ENCODE data around the gene ISOC2.

Gene ISOC2

DNA sequence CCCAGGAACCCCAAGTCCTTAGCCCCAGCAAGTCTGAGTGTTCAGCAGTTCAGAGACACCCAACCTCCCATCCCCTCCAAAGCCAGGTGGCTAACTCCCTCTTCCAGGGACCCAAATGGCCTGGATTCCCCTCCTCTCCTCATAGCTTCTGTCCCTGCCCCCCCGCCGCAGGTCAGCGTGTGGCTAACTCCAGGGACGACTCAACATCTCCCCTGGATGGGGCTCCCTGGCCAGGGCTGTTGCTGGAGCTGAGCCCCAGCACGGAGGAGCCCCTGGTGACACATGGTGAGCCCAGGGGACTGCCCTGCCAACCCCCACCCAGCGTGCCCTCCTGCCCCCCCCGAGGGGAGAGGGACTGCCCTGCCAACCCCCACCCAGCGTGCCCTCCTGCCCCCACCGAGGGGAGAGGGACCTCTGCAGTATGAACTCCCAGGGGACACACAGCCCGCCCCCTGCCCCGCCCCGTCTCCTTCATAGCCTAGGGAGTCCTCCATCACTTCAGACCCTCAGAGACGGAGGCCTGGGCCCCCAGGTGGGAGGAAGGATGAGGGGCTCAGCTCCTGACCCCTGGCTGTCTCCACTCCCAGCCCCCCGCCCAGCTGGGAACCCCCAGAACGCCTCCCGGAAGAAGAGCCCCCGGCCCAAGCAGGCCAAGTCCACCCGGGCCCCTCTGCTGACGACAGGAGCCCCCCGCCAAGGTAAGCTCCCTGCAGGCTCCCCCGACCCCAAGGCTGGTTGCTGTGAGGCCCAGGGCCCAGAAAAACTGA lies 28.5 kb upstream of the ISOC2 start:
- DNase-seq (ENCODE audit: low spot score): no peak

DNA sequence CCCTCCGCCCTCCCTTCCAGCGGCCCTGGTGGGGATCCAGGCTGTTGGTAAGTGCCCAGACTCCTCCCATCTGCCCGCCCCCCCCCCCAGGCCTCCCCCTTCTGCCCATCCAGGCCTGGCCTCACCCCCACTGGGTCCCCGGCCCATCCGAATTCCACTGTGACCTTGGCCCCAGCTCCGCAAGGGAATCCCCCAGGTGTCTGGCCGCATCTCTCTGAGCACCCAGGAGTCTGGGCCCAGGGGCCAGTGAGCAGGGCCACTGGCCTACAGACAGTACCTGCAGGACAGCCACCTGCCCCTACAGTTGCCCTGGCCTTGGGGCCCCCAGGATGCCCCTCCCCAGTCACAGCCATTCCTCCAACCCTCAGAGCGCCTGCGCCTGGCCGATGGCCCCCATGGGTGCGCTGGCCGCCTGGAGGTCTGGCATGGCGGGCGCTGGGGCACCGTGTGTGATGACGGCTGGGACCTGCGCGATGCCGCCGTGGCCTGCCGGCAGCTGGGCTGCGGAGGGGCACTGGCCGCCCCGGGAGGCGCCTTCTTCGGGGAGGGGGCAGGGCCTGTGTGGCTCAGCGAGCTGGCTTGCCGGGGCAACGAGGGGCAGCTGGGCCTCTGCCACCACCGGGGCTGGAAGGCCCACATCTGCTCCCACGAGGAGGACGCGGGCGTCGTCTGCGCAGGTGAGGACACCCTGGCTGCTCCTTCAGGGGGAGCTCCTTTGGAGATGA lies 27.7 kb upstream of the ISOC2 start:
- no peak for DNase-seq (ENCODE audit: low spot score)

DNA sequence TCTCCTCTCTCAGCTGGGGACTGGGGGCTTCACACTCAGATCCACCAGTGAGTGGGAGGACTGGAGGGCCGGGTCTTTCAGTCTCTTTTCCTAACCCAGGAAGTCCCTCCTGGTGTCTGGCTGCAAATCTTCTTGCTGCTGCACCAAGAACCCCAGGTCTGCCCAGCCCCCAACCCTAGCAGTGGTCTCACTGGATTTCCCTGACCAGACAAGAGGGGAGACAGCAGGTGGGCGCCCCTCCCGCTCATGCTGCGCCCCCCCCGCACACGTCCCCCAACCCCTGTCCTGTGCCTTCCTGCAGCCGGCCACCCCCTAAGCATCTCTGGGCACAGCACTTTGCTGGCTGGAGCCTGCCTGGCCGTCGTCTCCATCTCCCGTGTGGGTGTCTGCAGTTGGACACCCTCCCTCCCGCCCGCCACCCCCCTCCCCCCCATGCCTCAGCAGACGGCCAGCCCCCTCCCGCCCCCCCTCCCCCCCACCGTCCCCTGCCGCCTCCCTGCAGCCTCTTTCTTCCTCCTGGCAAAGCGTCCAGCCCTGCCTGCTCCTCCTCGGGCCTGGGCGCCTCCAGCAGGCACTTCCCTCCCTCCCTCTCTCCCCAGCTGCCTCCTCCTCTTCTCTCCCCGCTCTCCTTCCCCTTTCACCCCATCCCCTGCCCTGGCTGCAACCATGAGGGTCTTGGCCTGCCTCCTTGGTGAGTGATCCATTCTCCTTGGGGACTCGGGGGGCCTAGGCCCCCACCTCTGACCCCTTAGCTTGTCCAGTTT lies 26.7 kb upstream of the ISOC2 start, which contains the start of gene SSC5D:
Gene SSC5D (plus strand): TSS at position 513 of the 764 bp plus-strand sequence. CDS start 154 bp downstream, at position 667.
- DNase-seq (ENCODE audit: low spot score): no peak

DNA sequence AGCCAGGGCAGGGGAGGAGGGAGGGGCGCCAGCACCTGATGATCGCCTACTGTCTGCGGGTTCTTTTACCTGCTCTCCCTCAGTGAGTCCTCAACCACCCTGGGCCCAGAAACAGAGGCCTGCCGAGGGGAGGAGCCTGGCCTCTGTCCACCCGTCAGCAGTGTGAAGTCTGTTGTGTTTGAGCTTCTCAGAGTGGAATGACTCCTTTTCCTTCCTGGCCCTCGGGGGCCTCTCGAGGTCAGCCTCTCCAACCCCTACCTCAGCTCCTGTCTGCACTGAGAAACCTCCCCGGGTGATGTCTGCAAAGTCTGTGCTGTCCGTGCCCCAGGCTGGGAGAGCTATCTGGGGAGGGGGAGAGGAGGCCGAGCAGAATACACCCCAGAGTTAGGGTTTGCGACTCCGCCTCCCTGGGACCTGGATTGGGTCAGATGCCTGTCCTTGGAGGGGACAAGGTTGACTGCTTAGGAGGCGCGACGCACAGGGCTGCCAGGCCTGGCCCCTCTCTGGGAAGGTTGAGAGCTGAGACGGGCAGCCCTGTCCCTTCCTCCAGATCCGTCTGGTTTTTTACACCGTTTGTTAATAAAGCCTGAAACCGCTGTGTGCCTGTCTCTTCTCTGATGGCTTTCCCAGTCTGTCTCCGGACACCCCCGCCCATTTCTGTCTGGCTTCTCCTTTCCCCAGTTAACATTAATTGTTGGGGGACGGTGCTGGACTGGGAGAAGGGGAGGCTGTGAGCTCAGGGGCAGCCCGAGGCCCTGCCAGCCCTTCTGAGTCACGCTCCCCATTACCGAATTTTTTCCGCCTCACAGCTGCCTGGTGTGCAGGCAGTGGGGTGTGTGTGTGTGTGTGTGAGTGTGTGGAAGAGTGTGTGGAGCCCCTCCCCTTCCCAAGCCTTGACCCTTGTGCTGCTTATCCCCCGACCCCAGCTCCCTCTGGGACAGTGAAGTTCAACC lies 25.8 kb upstream of the ISOC2 start:
- peak; percentile 90 for DNase-seq (ENCODE audit: low spot score)

DNA sequence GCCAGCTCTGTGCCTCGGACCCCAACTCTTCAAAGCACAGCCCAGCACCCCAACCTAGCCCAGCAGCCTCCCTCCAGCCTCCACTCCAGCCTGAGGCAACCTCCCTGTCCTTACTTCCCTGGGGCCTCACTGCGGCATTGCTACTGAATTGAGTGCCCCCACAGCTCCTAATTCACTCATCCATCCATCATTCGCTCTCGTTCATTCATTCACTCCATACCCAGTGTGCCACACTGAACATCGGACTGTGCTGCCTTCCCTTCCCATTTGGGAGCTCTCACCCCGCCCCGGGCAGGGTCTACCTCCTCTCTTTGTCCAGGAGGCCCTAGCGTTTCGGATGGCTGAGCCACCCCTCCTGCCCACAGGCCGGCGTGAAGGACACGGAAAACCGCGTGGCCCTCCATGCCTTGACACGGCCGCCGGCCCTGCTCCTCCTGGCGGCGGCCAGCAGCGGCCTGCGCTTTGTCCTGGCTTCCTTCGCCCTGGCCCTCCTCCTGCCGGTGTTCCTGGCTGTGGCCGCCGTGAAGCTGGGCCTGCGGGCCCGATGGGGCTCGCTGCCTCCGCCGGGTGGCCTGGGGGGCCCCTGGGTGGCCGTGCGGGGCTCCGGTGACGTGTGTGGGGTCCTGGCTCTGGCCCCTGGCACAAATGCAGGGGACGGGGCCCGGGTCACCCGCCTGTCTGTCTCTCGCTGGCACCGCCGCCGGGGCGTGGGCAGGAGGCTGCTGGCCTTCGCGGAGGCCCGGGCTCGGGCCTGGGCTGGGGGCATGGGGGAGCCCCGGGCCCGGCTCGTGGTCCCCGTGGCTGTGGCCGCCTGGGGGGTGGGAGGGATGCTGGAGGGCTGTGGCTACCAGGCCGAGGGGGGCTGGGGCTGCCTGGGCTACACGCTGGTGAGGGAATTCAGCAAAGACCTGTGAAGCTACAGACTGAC lies 24.9 kb upstream of the ISOC2 start:
- DNase-seq (ENCODE audit: low spot score): no peak

DNA sequence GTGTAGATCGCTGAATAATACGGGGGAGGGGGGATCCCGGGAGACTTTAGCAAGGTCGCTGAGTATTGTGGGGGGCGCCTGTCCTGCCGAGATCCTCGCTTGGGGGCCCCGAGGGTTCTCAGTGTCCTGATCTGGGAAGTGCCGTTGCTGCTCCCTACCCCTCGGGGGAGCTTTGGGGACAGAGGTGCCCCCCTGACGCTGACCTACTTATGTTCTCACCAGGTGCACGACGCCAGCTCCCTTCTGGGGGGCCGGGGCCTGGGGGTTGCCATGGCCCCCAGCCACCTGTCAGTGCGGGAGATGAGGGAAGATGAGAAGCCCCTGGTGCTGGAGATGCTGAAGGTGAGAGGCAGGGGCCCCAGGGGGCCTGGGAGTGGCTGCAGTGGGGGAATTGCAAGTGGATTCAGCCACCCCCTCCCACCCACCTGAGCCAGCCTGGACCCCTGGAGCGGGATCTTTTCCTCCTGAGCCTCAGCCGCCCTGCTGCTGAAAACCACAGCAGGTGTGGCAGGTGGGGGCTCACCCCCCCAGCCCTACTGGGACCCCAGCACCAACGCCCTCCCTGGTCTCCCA lies 24.1 kb upstream of the ISOC2 start:
- DNase-seq (ENCODE audit: low spot score): no peak

DNA sequence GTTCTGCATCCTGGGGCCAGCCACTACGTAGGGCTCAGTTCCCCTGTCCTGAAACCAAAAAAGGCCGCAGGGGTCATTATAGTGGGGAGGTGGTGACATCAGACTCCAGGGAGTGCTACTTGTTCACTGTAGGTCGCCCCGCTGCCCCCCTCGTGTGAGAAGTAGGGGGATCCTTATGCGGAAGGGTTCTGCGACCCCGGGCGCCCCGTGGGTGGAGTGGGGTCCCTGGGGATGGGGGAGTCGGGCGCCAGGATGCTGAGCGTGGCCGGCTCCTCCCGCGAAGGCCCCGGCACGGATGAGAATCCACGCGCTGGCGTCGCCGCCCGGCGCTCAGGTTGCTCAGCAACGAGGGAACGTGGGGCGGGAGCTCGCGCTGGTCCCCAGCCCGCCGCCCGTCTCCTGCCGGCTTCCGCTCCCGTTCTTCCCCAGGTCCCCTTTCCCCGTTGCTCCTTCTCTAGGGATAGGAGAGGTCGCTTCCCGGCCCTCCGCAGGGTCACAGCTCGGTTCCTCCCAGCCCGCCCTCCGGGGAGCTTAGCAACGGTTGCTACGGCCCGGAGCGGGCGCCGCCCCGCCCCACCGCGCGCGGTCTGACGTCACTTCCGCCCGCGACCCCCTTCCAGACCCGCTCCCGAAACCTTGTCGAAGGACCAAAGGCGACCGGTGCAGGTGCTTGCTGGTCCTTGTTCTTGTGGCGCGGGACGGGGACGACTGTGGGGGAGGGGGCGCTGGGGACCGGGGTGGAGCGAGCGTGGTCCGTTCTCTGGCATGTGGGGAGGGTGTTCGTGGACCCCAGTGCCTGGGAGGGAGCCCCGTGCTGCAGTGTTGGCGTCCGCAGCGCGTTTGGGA lies 23.4 kb upstream of the ISOC2 start, which contains the start of gene NAT14:
Gene NAT14 (plus strand): TSS at position 596 of the 846 bp plus-strand sequence. CDS start 521 bp downstream, outside the sequence.
- DNase-seq (ENCODE audit: low spot score): peak; percentile 48

DNA sequence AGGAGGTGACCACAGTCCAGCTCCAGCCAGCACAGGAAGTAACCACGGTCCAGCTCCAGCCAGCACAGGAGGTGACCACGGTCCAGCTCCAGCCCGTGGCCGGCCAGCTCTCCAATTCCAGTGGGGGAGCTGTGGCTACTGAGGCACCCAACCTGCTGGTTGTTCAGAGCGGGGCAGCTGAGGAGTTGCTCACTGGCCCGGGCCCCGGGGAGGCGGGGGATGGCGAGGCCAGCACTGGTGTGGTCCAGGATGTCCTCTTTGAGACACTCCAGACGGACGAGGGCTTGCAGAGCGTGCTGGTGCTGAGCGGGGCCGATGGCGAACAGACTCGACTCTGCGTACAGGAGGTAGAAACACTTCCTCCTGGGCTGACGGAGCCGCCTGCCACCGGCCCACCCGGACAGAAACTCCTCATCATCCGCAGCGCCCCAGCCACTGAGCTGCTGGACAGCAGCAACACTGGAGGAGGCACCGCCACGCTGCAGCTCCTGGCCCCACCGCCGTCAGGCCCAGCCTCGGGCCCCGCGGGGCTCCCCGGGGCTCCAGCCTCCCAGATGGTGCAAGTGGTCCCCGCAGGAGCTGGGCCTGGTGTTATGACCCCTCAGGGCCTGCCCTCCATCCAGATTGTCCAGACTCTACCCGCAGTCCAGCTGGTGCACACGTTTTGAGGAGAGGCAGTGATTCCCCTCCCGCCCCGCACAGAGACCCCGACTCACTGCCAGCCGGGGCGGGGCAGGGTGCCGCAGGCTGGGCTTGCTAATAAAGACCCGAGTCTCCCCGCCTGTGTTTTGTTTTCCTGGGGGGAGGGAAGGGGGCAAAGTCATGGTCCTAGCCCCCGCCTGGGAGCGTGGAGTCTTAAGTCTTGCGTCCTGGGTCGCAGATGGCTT lies 22.5 kb upstream of the ISOC2 start:
- no peak for DNase-seq (ENCODE audit: low spot score)

DNA sequence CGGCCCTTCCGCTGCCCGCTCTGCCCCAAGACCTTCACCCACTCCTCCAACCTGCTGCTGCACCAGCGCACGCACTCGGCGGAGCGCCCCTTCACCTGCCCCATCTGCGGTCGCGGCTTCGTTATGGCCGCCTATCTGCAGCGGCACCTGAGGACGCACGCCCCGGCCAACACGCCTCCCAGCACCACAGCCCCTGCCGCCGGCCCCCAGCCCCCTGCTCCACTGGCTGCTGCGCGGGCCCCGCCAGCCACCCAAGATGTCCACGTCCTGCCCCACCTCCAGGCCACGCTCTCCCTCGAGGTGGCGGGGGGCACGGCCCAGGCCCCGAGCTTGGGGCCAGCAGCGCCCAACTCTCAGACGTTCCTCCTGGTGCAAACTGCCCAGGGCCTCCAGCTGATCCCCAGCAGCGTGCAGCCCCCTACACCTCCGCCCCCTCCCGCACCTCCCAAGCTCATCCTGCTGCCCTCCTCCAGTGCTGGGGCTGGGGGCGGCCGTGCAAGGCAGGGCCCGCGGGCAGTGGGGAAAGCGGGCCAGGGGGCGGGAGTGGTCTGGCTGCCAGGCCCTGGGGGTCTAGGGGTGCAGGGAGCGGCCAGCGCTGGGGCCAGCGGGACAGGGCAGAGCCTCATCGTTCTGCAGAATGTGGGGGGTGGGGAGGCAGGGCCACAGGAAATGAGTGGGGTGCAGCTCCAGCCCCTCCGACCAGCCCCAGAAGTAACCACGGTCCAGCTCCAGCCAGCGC lies 21.7 kb upstream of the ISOC2 start:
- DNase-seq (ENCODE audit: low spot score): no peak

DNA sequence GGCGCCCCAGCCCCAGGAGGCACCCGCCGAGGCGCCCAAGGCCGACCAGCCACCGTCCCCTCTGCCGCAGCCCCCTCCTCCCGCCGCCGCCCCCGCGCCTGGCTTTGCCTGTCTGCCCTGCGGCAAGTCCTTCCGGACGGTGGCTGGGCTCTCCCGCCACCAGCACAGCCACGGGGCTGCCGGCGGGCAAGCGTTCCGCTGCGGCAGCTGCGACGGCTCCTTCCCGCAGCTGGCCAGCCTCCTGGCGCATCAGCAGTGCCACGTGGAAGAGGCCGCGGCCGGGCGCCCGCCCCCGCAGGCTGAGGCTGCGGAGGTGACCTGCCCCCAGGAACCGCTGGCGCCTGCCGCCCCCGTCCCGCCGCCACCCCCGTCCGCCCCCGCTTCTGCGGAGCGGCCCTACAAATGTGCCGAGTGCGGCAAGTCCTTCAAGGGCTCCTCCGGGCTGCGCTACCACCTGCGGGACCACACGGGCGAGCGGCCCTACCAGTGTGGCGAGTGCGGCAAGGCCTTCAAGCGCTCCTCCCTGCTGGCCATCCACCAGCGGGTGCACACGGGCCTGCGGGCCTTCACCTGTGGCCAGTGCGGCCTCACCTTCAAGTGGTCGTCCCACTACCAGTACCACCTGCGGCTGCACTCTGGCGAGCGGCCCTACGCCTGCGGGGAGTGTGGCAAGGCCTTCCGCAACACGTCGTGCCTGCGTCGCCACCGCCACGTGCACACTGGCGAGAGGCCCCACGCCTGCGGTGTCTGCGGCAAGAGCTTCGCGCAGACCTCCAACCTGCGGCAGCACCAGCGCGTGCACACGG lies 20.9 kb upstream of the ISOC2 start:
- DNase-seq (ENCODE audit: low spot score): no peak

DNA sequence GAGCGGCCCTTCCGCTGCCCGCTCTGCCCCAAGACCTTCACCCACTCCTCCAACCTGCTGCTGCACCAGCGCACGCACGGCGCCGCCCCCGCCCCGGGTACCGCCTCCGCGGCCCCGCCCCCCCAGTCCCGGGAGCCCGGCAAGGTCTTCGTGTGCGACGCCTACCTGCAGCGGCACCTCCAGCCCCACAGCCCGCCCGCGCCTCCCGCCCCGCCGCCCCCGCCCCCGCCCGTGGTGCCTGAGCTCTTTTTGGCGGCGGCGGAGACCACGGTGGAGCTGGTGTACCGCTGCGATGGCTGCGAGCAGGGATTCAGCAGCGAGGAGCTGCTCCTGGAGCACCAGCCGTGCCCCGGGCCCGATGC lies 20.3 kb upstream of the ISOC2 start:
- DNase-seq (ENCODE audit: low spot score): no peak

DNA sequence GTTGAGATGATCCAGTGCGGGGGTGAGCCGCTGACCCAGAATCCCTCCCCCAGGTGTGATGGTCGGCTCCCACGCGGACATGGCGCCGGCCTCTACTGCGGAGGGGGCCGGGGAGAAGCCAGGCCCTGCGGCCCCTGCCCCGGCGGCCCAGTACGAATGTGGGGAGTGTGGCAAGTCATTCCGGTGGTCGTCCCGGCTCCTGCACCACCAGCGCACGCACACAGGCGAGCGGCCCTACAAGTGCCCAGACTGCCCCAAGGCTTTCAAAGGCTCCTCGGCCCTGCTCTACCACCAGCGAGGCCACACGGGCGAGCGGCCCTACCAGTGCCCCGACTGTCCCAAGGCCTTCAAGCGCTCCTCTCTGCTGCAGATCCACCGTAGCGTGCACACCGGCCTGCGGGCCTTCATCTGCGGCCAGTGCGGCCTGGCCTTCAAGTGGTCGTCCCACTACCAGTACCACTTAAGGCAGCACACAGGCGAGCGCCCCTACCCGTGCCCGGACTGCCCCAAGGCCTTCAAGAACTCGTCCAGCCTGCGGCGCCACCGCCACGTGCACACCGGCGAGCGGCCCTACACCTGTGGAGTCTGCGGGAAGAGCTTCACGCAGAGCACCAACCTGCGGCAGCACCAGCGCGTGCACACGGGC lies 19.8 kb upstream of the ISOC2 start:
- no peak for DNase-seq (ENCODE audit: low spot score)

DNA sequence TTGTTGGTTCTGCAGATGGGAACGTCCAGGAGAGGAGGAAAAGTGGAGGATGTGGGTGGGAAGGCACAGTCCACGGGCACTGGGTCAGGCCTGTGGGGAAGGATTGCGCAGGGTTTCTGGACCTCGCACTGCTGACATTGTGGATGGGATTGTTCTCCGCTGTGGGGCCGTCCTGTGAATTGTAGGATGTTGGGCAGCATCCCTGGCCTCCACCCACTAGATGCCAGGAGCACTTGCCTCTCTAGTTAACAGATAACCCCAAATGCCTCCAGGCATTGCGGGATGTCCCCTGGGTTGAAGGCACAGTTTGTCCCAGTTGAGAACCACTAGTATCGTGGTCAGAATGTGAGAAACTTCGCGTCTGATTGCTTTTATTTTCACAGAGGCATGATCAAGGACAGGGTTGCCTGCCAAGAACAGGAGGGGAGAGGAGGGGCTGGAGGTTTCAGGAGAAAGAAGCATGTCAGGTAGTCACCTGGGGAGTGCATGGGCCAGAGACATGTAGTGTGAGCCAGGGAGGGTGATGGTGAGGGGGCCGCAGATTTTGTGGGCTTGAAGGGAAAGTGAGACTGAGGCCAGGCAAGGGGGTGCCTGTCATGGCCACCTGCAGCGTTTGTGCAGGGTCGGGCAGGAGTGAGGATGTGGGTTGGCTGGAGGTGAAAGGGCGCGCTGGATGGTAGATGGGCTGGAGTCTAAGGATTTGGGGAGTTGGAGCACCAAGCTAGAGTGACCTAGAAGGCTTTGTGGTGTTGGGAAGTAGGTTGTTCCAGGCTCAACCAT lies 18.2 kb upstream of the ISOC2 start:
- no peak for DNase-seq (ENCODE audit: low spot score)

DNA sequence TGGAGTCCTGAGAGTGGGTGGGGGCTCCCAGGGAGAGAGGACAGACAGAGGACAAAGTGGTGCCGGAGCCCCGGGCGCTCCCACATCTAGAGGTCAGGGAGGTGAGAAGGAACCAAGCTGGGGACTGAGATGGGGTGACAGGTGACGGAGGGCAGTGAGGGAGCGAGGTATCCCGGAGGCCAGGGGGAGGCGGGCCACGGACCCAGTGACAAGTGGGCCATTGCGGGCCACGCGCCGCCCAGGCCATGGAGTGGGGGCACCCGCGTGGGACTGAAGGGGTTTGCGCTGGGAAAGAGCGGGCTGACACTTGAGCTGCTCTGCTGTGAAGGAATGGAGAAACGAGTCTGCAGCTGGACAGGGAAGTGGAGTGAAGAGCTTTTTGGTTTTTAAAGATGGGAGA lies 17.6 kb upstream of the ISOC2 start:
- no peak for DNase-seq (ENCODE audit: low spot score)

DNA sequence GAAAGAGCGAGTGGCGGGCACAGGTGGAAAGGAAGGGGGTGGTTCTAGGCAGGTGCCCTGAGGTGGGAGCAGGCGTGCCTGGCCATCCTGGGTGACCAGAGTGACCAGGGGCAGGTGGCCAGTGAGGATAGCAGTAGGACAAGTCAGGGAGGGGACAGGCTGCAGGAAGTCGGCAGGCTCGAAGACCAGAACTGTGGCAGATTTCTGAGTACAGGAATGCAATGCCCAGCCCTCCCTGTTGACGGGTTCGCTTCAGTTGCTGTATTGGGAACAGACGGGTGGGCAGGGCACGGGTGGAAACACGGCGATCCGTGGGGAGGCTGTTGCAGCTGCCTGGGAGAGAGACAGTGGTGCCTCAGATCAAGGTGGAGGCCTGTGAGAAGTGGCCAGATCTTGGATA lies 16.9 kb upstream of the ISOC2 start:
- no peak for DNase-seq (ENCODE audit: low spot score)
